MCF 10A (cell line): Measurements from ENCODE around the gene ASTL. TPM values are rescaled to one million over a fixed set of nuclear protein-coding genes. Genes with fewer than 3 reads are reported as not detected.

Source experiments
- BruUV-seq: library from RNA; stranded (reverse); fragments of 400-500 nt; replicated peaks from 2 replicates; lab custom pipeline; 2021; lab: Mats Ljungman, UMichigan
- CTCF ChIA-PET: fragments of 300-600 bp; sonication (Branson Sonifier 250); formaldehyde crosslinking; extraction: SDS; loops from one replicate; lab custom pipeline; 2021; ENCODE audit warnings: antibody characterized with exemption, inconsistent platforms; lab: Yijun Ruan, JAX
- POLR2A ChIA-PET: fragments of 300-600, 350-650 bp; sonication (Branson Sonifier 250); formaldehyde crosslinking; extraction: SDS; loops from one replicate; lab custom pipeline; 2020; ENCODE audit warnings: antibody characterized with exemption, inconsistent platforms; lab: Yijun Ruan, JAX
- DNase-seq: peaks from one replicate; pipeline ENCODE4 v3.0.0-alpha.2; 2018; ENCODE audit not compliant: unreplicated experiment
- H3K27ac Mint-ChIP-seq: one replicate; pipeline ENCODE4 v1.8.0; 2022; ENCODE audit warnings: mild to moderate bottlenecking, low read depth, mixed read lengths; ENCODE audit not compliant: unreplicated experiment
- H3K27me3 Mint-ChIP-seq: one replicate; pipeline ENCODE4 v1.8.0; 2022; ENCODE audit warnings: mixed read lengths; ENCODE audit not compliant: insufficient read depth, unreplicated experiment
- H3K36me3 Mint-ChIP-seq: one replicate; pipeline ENCODE4 v1.8.0; 2022; ENCODE audit warnings: mild to moderate bottlenecking, moderate library complexity, mixed read lengths; ENCODE audit not compliant: insufficient read depth, unreplicated experiment
- H3K4me1 Mint-ChIP-seq: one replicate; pipeline ENCODE4 v1.8.0; 2022; ENCODE audit warnings: mixed read lengths; ENCODE audit not compliant: insufficient read depth, unreplicated experiment
- H3K4me3 Mint-ChIP-seq: one replicate; pipeline ENCODE4 v1.8.0; 2022; ENCODE audit warnings: mild to moderate bottlenecking, moderate library complexity, mixed read lengths; ENCODE audit not compliant: unreplicated experiment
- H3K9me3 Mint-ChIP-seq: one replicate; pipeline ENCODE4 v1.8.0; 2022; ENCODE audit warnings: mixed read lengths; ENCODE audit not compliant: unreplicated experiment
- CTCF ChIP-seq: fragments of 200-600 bp; IDR thresholded peaks from one replicate; pipeline ENCODE4 v1.8.0; 2022; ENCODE audit warnings: antibody characterized with exemption, mild to moderate bottlenecking; ENCODE audit not compliant: unreplicated experiment
- intact Hi-C: fragments of 100-400 bp; cut with micrococcal nuclease; formaldehyde crosslinking; loops from 2 replicates; pipeline ENCODE4 v1.14.1; 2022
- total RNA-seq: library from RNA; stranded (reverse); gene quantifications from 2 replicates; pipeline ENCODE4 v1.2.3, GENCODE V29; 2022

ASTL gene
- total RNA-seq, 1 experiment from 2014 or later, result not detected

GRCh38 chr2:96156926-96157648, 18.8 kb upstream of the ASTL start:
- Mint-ChIP-seq H3K27ac (no peak overlapping the region), H3K36me3 (no peaks in the 10 kb centered on the region), H3K4me1 (no peaks in the 10 kb centered on the region), H3K27me3 (peaks cover 13% of the 10 kb centered on the region), H3K9me3 (no peaks in the 10 kb centered on the region), H3K4me3 (no peak overlapping the region)
- ChIA-PET POLR2A (no interaction called here), CTCF (no interaction called here)
- DNase-seq, result no peak
- no TSS peak for BruUV-seq
- no peak for TF ChIP-seq CTCF
- intact Hi-C loops, result no loop called here

GRCh38 chr2:96156011-96156820, 17.9 kb upstream of the ASTL start:
- H3K27ac Mint-ChIP-seq, result no peak overlapping the region
- H3K4me1 Mint-ChIP-seq, result no peaks in the 10 kb centered on the region
- POLR2A ChIA-PET, result no interaction called here
- H3K27me3 Mint-ChIP-seq, result peaks cover 13% of the 10 kb centered on the region
- DNase-seq, result no peak
- H3K36me3 Mint-ChIP-seq, result no peaks in the 10 kb centered on the region
- BruUV-seq, result no TSS peak
- CTCF ChIA-PET, result interaction anchor here (0.5 to 1.2 kb wide), 2 partner anchors 18 to 325 kb away, joined by 3 to 4 read pairs; no protein-coding TSS in a partner anchor
- no peaks in the 10 kb centered on the region for H3K9me3 Mint-ChIP-seq
- H3K4me3 Mint-ChIP-seq, result no peak overlapping the region
- intact Hi-C loops, result no loop called here
- no peak for TF ChIP-seq CTCF

GRCh38 chr2:96154506-96155380, 16.4 kb upstream of the ASTL start:
- no TSS peak for BruUV-seq
- intact Hi-C loops, result no loop called here
- Mint-ChIP-seq H3K27ac (no peak overlapping the region), H3K27me3 (peaks cover 11% of the 10 kb centered on the region), H3K36me3 (no peaks in the 10 kb centered on the region), H3K9me3 (no peaks in the 10 kb centered on the region), H3K4me1 (no peaks in the 10 kb centered on the region), H3K4me3 (no peak overlapping the region)
- no peak for TF ChIP-seq CTCF
- DNase-seq, result no peak
- POLR2A ChIA-PET, result no interaction called here
- CTCF ChIA-PET, result no interaction called here
